Mucosa of rectum (tissue), 2 donors: ENCODE data around the gene MBTD1.
"Not testable (repeated sequence)": the region's sequence is repeated elsewhere in the genome, so short reads cannot be mapped to it uniquely, and the experiment has no call there.

Source experiments
- H3K27ac ChIP-seq, 2 donors: one replicate each; pipeline ENCODE4 v1.7.0; 2013; ENCODE audit warnings: inconsistent platforms in 2 of 2, low read depth in 2 of 2, low read length in 2 of 2
- H3K27me3 ChIP-seq, 2 donors: one replicate each; pipeline ENCODE4 v1.7.0; 2013; ENCODE audit warnings: low read length in 2 of 2; ENCODE audit not compliant: control insufficient read depth in 2 of 2, insufficient read depth in 2 of 2
- H3K36me3 ChIP-seq, 2 donors: one replicate each; pipeline ENCODE4 v1.7.0; 2013; ENCODE audit warnings: low read length in 2 of 2; ENCODE audit not compliant: control insufficient read depth in 2 of 2, insufficient read depth in 2 of 2
- H3K4me1 ChIP-seq, 2 donors: one replicate each; pipeline ENCODE4 v1.7.0; 2013; ENCODE audit warnings: low read length in 2 of 2, mild to moderate bottlenecking in 1 of 2; ENCODE audit not compliant: control insufficient read depth in 2 of 2, insufficient read depth in 2 of 2
- H3K4me3 ChIP-seq, 2 donors: one replicate each; pipeline ENCODE4 v1.7.0; 2013; ENCODE audit warnings: low read length in 2 of 2
- H3K9ac ChIP-seq, 2 donors: one replicate each; pipeline ENCODE4 v1.7.0; 2013; ENCODE audit warnings: low read length in 2 of 2, low read depth in 1 of 2, mild to moderate bottlenecking in 1 of 2
- H3K9me3 ChIP-seq, 2 donors: one replicate each; pipeline ENCODE4 v1.7.0; 2013; ENCODE audit warnings: low read length in 2 of 2; ENCODE audit not compliant: control insufficient read depth in 2 of 2
- donor health status: healthy.
- donor health status: Normal muscosa, but diverticular disease.

MBTD1 gene

DNA sequence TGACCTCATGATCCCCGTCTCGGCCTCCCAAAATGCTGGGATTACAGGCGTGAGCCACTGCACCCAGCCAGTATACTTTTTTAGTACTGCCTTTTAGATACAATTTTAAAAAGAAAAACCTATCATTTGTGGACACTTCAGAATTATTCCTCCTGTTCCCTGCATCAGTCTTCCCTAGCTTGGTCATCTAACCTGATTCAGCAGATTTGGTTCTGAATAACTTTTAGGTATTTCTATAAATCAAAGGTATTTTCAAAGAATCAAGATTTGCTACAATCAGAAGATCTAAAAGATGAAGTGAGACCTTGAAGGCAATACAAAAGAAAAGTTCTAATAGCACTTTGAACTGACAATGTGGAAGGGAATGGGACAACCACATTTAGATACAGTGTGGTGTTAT, 30.0 kb downstream of the MBTD1 start:
- H3K27me3 ChIP-seq = no peaks in the 10 kb centered on the region

DNA sequence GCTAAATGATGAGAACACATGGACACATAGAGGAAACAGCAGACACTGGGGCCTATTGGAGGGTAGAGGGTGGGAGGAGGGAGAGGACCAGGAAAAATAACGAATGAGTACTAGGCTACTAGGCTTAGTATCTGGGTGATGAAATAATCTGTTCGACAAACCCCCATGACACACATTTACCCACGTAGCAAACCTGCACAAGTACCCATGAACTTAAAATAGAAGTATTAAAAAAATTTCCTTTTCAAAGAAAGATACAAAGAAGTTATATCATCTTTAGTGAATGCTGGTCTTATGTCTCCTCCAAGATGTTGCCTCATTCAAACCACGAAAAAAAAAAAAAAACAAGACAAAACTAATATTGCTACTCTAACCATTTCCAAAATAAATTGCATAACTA, 31.7 kb downstream of the MBTD1 start:
- no peaks in the 10 kb centered on the region for H3K27me3 ChIP-seq
- no peak overlapping the region for H3K9ac ChIP-seq
- H3K4me1 ChIP-seq = peaks cover 0 to 4% of the 10 kb centered on the region in 2 donors
- H3K27ac ChIP-seq = no peak overlapping the region
- H3K36me3 ChIP-seq = peaks cover 0 to 5% of the 10 kb centered on the region in 2 donors
- no peaks in the 10 kb centered on the region for H3K9me3 ChIP-seq
- H3K4me3 ChIP-seq = no peak overlapping the region

More for the DNA sequence above, 30.0 kb downstream of the MBTD1 start:
- H3K9ac ChIP-seq = no peak overlapping the region
- no peaks in the 10 kb centered on the region for H3K36me3 ChIP-seq
- peaks cover 0 to 2% of the 10 kb centered on the region in 2 donors for H3K4me1 ChIP-seq
- H3K27ac ChIP-seq = no peak overlapping the region
- no peak overlapping the region for H3K4me3 ChIP-seq
- no peaks in the 10 kb centered on the region for H3K9me3 ChIP-seq

DNA sequence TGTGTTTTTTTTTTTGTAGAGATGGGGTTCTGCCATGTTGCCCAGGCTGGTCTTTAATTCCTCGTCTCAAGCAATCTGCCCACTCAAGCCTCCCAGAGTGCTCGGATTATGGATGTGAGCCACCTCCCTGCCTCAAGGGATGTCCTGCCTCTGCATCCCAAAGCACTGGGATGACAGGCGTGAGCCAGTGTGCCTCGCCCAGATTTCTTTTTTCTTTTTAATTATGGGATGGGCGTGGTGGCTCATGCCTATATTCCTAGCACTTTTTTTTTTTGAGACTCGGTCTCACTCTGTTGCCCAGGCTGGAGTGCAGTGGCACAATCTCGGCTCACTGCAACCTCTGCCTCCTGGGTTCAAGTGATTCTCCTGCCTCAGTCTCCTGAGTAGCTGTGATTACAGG, 34.3 kb downstream of the MBTD1 start:
- not testable (repeated sequence) for H3K27ac ChIP-seq, H3K36me3 ChIP-seq, H3K9me3 ChIP-seq, H3K9ac ChIP-seq, H3K4me1 ChIP-seq, H3K4me3 ChIP-seq, H3K27me3 ChIP-seq

DNA sequence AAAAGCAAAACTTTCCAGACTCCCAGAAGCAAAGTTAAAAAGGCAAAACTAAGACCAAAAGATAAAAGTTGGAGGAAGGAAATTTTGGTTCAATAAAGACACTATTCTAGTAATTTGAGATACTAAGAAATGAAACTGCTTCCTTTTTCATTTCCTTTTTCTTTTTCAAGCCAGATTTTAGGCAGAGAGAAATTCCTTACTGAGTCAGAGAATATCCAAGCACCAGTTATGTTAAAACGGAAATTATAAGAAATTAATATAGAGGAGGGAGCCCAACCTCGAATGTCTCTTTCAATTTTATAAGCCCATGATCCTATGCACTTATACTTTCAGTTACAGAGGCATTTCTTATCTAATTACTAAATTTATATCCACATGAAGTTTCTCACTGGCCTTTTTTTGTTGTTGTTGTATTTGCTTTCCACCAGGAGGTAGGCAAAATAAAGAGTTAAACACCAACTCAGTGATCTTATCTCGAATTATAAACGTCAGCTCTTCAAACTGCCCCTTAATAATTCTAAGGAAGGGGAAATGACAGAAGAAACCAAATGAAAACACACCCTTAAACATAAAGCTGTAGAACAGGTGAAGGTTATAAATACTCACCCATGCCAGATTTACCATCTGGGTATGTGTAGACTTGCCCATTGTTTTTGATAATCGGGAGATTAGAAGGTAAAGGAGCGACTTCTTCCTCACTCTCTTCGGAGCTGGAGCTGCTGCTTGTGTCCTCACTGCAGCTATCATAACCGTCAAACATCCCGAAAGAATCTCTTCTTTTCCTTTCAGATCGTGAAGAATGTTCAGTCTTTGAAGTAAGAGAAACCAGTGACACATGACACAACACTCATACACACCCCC, 35.2 kb downstream of the MBTD1 start:
- no peaks in the 10 kb centered on the region for H3K9me3 ChIP-seq
- no peak overlapping the region for H3K9ac ChIP-seq
- H3K4me3 ChIP-seq = no peak overlapping the region
- H3K27me3 ChIP-seq = no peaks in the 10 kb centered on the region
- H3K27ac ChIP-seq = no peak overlapping the region
- H3K36me3 ChIP-seq = peaks cover 6 to 17% of the 10 kb centered on the region in 2 donors
- peaks cover 0 to 4% of the 10 kb centered on the region in 2 donors for H3K4me1 ChIP-seq

DNA sequence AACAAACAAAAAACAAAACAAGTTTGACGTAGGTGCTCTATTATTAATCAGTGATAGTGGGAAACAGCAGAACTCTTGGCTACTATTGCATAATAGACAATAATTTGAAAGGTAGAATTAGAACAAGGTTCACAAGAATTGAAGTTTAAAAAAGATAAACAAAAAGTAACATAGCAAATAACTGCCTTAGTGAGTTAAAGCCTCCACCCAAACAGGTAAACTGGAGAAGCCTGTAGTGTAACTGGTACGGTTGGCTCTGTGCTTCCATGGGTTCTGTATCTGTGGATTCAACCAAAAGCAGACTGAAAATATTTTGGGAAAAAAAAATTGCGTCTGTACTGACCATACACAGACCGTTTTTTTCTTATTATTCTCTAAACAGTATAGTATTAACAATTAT, 38.5 kb downstream of the MBTD1 start:
- peaks cover 23 to 30% of the 10 kb centered on the region in 2 donors for H3K36me3 ChIP-seq
- H3K27me3 ChIP-seq = no peaks in the 10 kb centered on the region

DNA sequence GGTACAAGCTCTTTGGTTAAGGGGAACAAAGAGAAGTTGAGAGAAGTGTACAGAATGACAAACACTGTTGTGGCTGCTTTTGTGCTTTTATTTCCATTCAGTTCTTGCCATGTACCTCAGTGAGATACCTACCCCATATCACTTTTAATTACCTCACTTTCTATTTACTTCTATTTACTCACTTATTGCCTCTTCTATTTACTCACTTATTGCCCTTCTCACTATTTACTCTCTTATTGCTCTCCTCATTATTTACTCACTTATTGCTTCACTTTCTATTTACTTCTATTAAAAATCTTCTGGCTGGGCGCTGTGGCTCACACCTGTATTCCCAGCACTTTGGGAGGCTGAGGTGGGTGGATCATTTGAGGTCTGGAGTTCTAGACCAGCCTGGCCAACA, 41.9 kb downstream of the MBTD1 start:
- H3K36me3 ChIP-seq = peaks cover 26 to 42% of the 10 kb centered on the region in 2 donors
- H3K27ac ChIP-seq = no peak overlapping the region
- H3K9ac ChIP-seq = no peak overlapping the region
- no peaks in the 10 kb centered on the region for H3K27me3 ChIP-seq
- no peak overlapping the region for H3K4me3 ChIP-seq
- H3K9me3 ChIP-seq = no peaks in the 10 kb centered on the region
- no peaks in the 10 kb centered on the region for H3K4me1 ChIP-seq

More for the DNA sequence above, 38.5 kb downstream of the MBTD1 start:
- Histone ChIP-seq H3K4me3 (no peak overlapping the region), H3K27ac (no peak overlapping the region), H3K9me3 (no peaks in the 10 kb centered on the region), H3K9ac (no peak overlapping the region), H3K4me1 (peaks cover 0 to 4% of the 10 kb centered on the region in 2 donors)

DNA sequence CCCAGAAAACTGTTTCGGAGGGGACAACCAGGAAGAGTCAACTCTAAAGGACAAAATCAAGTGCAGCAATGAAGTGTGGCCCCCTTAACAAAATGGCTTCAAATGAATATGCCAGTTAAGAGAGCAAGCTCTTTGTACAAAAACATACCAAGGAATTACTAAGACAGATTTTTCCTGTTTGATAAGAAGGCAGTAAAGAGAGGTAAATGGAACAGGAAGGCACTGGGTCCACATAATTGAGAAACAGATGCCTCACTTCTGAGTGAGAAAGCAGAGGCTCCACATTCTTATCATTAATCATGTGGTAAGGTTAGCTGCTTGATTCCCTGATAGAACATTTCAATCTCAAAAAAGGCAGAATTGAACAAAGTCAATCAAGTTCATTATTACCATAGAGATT, 44.9 kb downstream of the MBTD1 start:
- no peaks in the 10 kb centered on the region for H3K4me1 ChIP-seq
- peaks cover 19 to 40% of the 10 kb centered on the region in 2 donors for H3K36me3 ChIP-seq

DNA sequence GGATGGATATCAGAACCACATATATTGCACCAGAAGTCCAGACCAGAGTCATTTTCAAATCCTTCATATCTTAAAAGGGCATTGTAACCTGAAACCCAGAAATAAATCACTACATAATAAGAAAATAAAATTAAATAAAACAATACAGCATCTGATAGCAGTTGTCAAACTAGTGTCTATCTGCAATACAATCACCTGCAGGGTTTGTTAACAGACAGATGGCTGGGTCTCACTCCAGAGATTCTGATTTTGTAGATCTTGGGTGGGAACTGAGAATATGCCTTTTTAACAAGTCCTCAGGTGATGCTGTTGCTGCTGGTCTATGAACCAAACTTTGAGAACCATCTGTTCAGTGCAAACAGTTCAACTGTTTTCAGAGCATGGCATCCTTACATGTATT, 56.0 kb downstream of the MBTD1 start:
- H3K36me3 ChIP-seq = peaks cover 43 to 59% of the 10 kb centered on the region in 2 donors
- no peak overlapping the region for H3K27ac ChIP-seq
- no peaks in the 10 kb centered on the region for H3K27me3 ChIP-seq
- H3K4me1 ChIP-seq = no peaks in the 10 kb centered on the region
- no peak overlapping the region for H3K9ac ChIP-seq
- H3K9me3 ChIP-seq = no peaks in the 10 kb centered on the region
- H3K4me3 ChIP-seq = no peak overlapping the region

More for the DNA sequence above, 44.9 kb downstream of the MBTD1 start:
- Histone ChIP-seq H3K27ac (no peak overlapping the region), H3K9ac (no peak overlapping the region), H3K9me3 (no peaks in the 10 kb centered on the region), H3K27me3 (no peaks in the 10 kb centered on the region), H3K4me3 (no peak overlapping the region)

DNA sequence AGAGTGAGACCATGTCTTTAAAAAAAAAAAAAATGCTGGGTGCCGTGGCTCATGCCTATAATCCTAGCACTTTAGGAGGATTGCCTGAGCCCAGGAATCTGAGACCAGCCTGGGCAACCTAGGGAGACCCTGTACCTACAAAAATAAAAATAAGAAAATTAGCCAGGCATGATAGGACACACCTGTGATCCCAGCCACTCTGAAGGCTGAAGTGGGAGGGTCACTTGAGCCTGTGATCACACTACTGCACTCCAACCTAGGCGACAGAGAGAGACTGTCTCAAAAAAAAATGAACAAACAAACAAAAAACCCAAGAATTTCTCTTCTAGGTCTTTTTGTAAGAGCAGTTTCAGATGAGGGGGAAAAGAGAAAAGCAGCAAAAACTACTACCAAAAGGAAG, 59.0 kb downstream of the MBTD1 start:
- Histone ChIP-seq H3K4me3 (no peak overlapping the region), H3K27me3 (no peaks in the 10 kb centered on the region), H3K4me1 (no peaks in the 10 kb centered on the region), H3K9me3 (no peaks in the 10 kb centered on the region), H3K9ac (no peak overlapping the region), H3K36me3 (peaks cover 27 to 48% of the 10 kb centered on the region in 2 donors), H3K27ac (no peak overlapping the region)

DNA sequence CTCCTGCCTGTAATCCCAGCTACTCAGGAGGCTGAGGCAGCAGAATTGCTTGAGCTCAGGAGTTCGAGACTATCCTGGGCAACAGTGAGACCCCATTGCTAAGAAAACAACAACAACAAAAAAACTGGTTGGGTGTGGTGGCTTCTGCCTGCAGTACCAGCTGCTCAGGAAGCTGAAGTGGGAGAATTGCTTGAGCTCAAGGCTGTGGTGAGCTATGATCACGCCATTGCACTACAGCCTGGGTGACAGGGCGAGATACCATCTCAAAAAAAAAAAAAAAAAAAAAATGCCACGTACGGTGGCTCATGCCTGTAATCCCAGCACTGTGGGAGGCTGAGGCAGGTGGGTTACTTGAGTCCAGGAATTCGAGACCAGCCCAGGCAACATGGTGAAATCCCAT, 59.6 kb downstream of the MBTD1 start:
- H3K36me3 ChIP-seq = peaks cover 26 to 48% of the 10 kb centered on the region in 2 donors
- no peaks in the 10 kb centered on the region for H3K4me1 ChIP-seq

More for the DNA sequence above, 59.6 kb downstream of the MBTD1 start:
- no peak overlapping the region for H3K4me3 ChIP-seq
- H3K27ac ChIP-seq = no peak overlapping the region
- H3K27me3 ChIP-seq = no peaks in the 10 kb centered on the region
- H3K9me3 ChIP-seq = no peaks in the 10 kb centered on the region
- H3K9ac ChIP-seq = no peak overlapping the region
